ENCODE results near the gene TUBA4A. TPM values are rescaled to one million over a fixed set of nuclear protein-coding genes. Genes with fewer than 3 reads are reported as not detected.
A peak's percentile ranks its signal among the peaks of the same experiment; 100 is the strongest.

The TUBA4A gene
- total RNA-seq, 4 donors from 2014 or later = 351 to 797 (median 386) TPM

DNA sequence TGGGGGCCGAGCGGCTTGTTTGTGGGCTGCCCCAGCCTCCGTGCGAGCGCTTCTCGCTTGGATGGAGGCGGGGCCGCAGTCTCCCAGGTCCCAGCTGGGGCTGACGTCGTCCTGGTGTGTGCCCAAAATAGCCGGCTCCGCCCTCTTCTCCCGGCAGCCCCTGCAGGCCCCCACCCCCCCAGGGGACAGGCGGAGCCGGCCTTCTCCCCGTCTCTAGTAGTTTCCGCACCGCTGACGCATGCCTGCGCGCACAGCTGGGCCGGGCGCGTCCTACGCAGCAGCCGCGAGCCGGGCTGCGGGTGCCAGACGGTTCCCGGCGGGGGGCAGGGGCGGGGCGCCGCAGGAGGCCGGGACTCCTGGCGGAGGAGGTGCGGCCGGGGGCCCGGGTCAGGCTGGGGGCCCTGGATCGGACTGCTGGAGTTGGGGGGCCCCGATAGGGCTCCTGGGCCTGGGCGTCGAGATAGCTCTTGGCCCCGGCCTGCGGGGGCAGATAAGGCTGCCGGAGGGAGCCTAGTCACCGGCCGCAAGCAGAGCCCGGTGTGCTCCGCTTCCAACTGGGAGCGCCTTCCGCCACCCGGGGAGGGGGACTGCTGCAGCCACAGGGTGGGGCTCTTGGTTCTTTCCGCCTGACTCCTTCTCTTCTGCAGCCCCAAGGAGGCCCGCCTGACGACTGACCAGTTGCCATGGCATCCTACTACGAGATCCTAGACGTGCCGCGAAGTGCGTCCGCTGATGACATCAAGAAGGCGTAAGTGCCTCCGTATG lies 25.6 kb upstream of the TUBA4A start, which contains the start of gene DNAJB2:
Gene DNAJB2 (plus strand): TSS at position 216 of the 765 bp plus-strand sequence. CDS start 468 bp downstream, at position 684.
- TF ChIP-seq, protein P1, sequence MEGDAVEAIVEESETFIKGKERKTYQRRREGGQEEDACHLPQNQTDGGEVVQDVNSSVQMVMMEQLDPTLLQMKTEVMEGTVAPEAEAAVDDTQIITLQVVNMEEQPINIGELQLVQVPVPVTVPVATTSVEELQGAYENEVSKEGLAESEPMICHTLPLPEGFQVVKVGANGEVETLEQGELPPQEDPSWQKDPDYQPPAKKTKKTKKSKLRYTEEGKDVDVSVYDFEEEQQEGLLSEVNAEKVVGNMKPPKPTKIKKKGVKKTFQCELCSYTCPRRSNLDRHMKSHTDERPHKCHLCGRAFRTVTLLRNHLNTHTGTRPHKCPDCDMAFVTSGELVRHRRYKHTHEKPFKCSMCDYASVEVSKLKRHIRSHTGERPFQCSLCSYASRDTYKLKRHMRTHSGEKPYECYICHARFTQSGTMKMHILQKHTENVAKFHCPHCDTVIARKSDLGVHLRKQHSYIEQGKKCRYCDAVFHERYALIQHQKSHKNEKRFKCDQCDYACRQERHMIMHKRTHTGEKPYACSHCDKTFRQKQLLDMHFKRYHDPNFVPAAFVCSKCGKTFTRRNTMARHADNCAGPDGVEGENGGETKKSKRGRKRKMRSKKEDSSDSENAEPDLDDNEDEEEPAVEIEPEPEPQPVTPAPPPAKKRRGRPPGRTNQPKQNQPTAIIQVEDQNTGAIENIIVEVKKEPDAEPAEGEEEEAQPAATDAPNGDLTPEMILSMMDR (IDR thresholded peaks at IDR 0.05 in 4 of 5, conservative IDR thresholded peaks at IDR 0.05 in 1 of 5) = peak in 2 of 5 experiments; percentile 13 to 30
- TF ChIP-seq POLR2A (IDR thresholded peaks at IDR 0.05) = peak; percentile 94 to 96
- H3K4me1 ChIP-seq = peaks cover 25 to 29% of the 10 kb centered on the region in 2 donors
- H3K27me3 ChIP-seq = no peaks in the 10 kb centered on the region
- H3K36me3 ChIP-seq = peaks cover 3 to 36% of the 10 kb centered on the region in 2 donors
- intact Hi-C loops (cut with DNase I; ENCODE audit: low total_unique reads) = loop anchor here (1.0 to 10.0 kb wide), 7 partner anchors 26 to 995 kb away; partner anchors contain the start of genes ANKZF1, ATG9A, DNPEP and NHEJ1
- ATAC-seq (peak; percentile 80 to 84), DNase-seq (peak; percentile 98)
- peak within 1 kb of the TSS; percentile 57 to 87 (median 76) for H3K4me3 ChIP-seq
- H3K27ac ChIP-seq = peak within 1 kb of the TSS; percentile 92 to 98 (median 96)
- no peaks in the 10 kb centered on the region for H3K9me3 ChIP-seq
- in situ Hi-C loops (cut with MboI; ENCODE audit: low sequenced_read_pairs in 4 of 4) = loop anchor here in 2 of 4 donors (10.0 to 25.0 kb wide), 3 partner anchors 117 to 258 kb away; partner anchors contain the start of genes CHPF (in 1 of the 2), NHEJ1 (in 1 of the 2), SLC23A3 (in 1 of the 2) and TMEM198 (in 1 of the 2)

DNA sequence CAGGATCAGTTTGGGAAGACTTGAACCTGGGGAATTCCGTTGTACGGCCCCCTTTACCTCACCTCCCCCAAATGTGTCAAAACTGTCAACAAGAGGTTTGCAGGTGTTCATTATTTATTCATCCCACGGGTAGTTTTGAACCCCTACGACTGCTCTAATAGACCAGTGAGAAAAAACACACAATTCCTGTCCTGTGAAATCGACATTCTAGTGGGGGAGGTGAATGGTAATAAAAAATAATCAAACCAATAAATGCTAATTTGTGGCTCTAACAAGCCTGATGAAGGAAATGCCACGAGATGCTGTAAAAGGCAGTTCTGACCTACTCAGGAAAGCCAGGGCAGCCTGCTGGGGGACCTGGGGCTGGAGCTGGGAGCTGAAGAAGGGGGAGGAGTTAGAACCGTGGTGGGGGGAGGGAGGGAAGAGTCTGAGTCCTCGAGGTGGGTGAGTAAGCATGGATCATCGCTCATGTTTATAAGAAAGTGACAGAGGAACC lies 25.0 kb upstream of the TUBA4A start:
- Histone ChIP-seq H3K9me3 (no peaks in the 10 kb centered on the region), H3K36me3 (peaks cover 0 to 30% of the 10 kb centered on the region in 2 donors), H3K27me3 (no peaks in the 10 kb centered on the region), H3K4me1 (peaks cover 31 to 35% of the 10 kb centered on the region in 2 donors), H3K27ac (peak overlapping the region; percentile 92 to 98 (median 96)), H3K4me3 (peak overlapping the region; percentile 36 to 87 (median 66))
- ATAC-seq = peak; percentile 60 to 64
- intact Hi-C loops (cut with DNase I; ENCODE audit: low total_unique reads) = loop anchor here (1.0 to 10.0 kb wide), 7 partner anchors 25 to 994 kb away; partner anchors contain the start of genes ANKZF1, ATG9A, DNPEP and NHEJ1
- in situ Hi-C loops (cut with MboI; ENCODE audit: low sequenced_read_pairs in 4 of 4) = loop anchor here in 2 of 4 donors (10.0 to 25.0 kb wide), 3 partner anchors 116 to 259 kb away; partner anchors contain the start of genes CHPF (in 1 of the 2), NHEJ1 (in 1 of the 2), SLC23A3 (in 1 of the 2) and TMEM198 (in 1 of the 2)
- TF ChIP-seq POLR2A (IDR thresholded peaks at IDR 0.05) = no peak
- TF ChIP-seq, protein P1 (IDR thresholded peaks at IDR 0.05 in 4 of 5, conservative IDR thresholded peaks at IDR 0.05 in 1 of 5) = no peak
- no peak for DNase-seq

DNA sequence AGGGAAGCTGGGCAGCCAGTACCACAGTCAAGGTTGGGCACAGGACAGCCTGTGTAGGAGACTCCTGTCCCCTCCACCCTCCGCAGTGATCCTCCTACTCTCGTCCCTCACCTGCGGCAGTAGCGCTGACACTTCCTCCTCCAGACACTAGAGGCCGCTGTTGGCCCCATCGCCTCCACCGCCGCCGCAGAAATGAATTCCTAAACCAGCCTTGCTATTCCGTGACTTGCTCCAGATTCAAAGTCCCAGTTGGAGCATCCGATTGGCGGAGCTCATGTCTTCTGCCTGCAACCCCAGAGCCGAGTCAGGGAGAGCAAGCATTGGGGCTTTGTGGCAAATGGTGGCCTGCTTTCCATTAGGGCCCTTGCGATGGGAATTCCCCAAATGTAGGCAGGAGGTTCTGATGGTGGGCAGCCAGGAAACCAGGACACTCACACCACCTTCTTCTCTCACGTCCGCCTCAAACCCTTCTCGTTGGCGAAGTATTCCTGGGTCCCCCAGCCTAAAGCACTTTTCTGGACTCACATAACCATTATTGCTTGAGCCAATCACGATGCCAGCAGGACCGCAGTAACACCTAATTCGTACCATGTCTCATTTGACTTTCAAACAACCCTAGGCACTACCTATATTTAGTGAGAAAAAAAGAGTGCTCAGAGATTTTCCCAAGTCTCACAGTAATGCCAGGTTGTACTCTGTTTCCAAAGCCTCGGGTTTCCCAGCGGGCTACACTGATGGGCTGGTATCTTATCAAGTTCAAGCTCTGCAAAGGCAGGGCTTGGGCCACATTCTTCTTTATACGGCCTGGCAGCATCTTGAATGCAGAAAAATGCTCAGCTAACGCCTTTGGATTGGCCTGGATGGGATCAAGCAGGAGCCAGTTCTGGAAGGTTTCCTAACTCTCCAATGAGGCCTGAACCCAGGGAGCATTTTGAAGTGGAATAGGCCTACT lies 24.3 kb upstream of the TUBA4A start:
- Histone ChIP-seq H3K27me3 (no peaks in the 10 kb centered on the region), H3K4me3 (peak overlapping the region; percentile 20 to 87 (median 24)), H3K9me3 (no peaks in the 10 kb centered on the region), H3K27ac (peak overlapping the region; percentile 92 to 98 (median 96)), H3K4me1 (peaks cover 32 to 35% of the 10 kb centered on the region in 2 donors), H3K36me3 (peaks cover 0 to 23% of the 10 kb centered on the region in 2 donors)
- DNase-seq (peak; percentile 65 to 79), ATAC-seq (peak; percentile 35 to 50)
- in situ Hi-C loops (cut with MboI; ENCODE audit: low sequenced_read_pairs in 4 of 4) (loop anchor here in 2 of 4 donors (10.0 to 25.0 kb wide), 3 partner anchors 116 to 259 kb away; partner anchors contain the start of genes CHPF (in 1 of the 2), NHEJ1 (in 1 of the 2), SLC23A3 (in 1 of the 2) and TMEM198 (in 1 of the 2)), intact Hi-C loops (cut with DNase I; ENCODE audit: low total_unique reads) (loop anchor here (1.0 to 10.0 kb wide), 4 partner anchors 16 to 993 kb away; partner anchors contain the start of gene DNPEP)
- TF ChIP-seq, protein P1 (IDR thresholded peaks at IDR 0.05 in 4 of 5, conservative IDR thresholded peaks at IDR 0.05 in 1 of 5) = peak; percentile 92 to 99 (median 98)
- no peak for TF ChIP-seq POLR2A (IDR thresholded peaks at IDR 0.05)

All from gastrocnemius medialis (tissue), 4 donors.